Measurements from ENCODE around the gene CCDC85B.

- TF ChIP-seq CTCF (IDR thresholded peaks at IDR 0.05) (no peak), JUN (CRISPR knock-in tag; IDR thresholded peaks at IDR 0.05) (no peak), USF1 (CRISPR knock-in tag; IDR thresholded peaks at IDR 0.05) (no peak), ETV6 (CRISPR knock-in tag; IDR thresholded peaks at IDR 0.05) (no peak)
These were observed 30.6 kb downstream of the CCDC85B start for GRCh38 chr11:65921033-65921555.
